ENCODE data around the gene PFKP. TPM values are rescaled to one million over a fixed set of nuclear protein-coding genes. Genes with fewer than 3 reads are reported as not detected.

The PFKP gene
- total RNA-seq, 2 donors from 2014 or later: 76.9 to 106 TPM

DNA sequence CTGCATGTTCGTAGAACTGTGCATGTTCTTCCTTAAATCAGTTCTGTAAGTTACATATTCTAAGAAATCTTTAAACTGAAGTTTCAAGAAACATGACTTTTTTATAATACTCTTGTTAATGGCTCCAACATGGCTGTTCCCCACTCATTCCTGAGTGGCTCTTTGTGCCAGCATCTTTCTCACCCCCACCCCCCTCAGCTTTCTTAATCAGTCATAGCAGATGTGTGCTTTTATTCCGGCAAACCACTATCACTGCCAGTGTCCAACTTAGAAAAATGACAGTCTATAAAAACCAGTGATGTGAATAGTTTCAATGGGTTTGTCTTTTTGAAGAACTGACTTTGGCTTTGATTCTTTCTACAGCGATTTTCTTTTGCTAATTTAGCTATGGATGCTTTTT, 67.7 kb downstream of the PFKP start:
- no peak for ATAC-seq
- Mint-ChIP-seq H3K27ac (peak overlapping the region; percentile 32), H3K4me1 (no peaks in the 10 kb centered on the region), H3K27me3 (no peaks in the 10 kb centered on the region), H3K4me3 (no peak overlapping the region), H3K36me3 (ENCODE audit: low read depth) (peaks cover 2% of the 10 kb centered on the region)
- DNase-seq: no peak
- H3K9me3 ChIP-seq (ENCODE audit: control insufficient read depth, low read length, poor library complexity, severe bottlenecking): no peaks in the 10 kb centered on the region

DNA sequence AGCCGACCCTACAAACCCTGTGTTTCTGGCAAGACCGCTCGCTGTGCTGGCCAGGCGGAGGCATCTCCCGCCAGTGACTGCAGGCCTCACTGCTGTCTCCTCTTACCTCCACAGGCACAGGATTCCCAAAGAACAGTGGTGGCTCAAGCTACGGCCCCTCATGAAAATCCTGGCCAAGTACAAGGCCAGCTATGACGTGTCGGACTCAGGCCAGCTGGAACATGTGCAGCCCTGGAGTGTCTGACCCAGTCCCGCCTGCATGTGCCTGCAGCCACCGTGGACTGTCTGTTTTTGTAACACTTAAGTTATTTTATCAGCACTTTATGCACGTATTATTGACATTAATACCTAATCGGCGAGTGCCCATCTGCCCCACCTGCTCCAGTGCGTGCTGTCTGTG, 69.0 kb downstream of the PFKP start:
- H3K4me1 Mint-ChIP-seq: no peaks in the 10 kb centered on the region
- no peak overlapping the region for H3K27ac Mint-ChIP-seq
- peaks cover 2% of the 10 kb centered on the region for H3K36me3 Mint-ChIP-seq (ENCODE audit: low read depth)
- DNase-seq (no peak), ATAC-seq (no peak)
- H3K9me3 ChIP-seq (ENCODE audit: control insufficient read depth, low read length, poor library complexity, severe bottlenecking): no peaks in the 10 kb centered on the region
- no peaks in the 10 kb centered on the region for H3K27me3 Mint-ChIP-seq
- no peak overlapping the region for H3K4me3 Mint-ChIP-seq

DNA sequence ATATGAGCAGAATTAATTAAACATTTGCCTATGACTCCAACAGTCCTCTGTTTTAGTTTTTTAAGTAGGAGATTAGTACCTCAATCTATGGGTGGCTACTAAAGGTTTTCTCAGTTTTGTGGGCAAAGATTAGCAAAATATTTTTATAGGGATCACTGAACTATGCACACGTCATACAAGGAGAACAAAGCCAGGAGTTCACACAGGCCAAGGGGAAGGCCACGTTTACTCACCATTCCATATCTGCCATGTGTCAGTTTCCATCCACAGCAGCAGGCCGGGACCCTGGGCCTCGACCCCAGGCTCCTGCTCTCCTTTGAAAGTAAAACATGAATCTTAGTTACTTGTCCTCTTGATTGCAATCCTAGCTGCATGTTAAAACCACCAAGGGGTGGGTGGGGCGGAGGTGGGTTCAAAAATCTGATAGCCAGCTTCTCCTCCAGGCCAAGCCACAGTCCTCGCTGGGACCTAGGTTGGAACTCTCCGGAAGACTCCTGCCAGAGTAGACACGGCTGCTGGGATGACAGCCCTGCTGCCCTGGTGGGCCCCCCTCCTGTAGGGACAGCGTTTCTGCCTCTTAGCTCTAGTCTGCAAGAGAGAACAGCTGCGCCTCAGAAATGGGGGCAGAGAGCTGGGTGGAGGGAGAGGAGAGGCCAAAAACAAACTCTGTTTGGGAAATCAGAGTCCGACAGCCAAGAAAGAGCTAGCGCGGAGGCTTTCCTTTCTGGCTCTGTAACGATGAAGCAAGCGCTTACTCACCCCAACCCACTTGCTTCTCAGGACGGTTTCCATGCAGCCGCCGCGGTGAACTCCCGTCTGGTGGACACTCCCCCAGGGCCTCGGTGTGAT, 69.6 kb downstream of the PFKP start:
- Mint-ChIP-seq H3K36me3 (ENCODE audit: low read depth) (peaks cover 2% of the 10 kb centered on the region), H3K27me3 (no peaks in the 10 kb centered on the region), H3K4me1 (no peaks in the 10 kb centered on the region), H3K27ac (no peak overlapping the region), H3K4me3 (no peak overlapping the region)
- ATAC-seq (no peak), DNase-seq (no peak)
- no peaks in the 10 kb centered on the region for H3K9me3 ChIP-seq (ENCODE audit: control insufficient read depth, low read length, poor library complexity, severe bottlenecking)

DNA sequence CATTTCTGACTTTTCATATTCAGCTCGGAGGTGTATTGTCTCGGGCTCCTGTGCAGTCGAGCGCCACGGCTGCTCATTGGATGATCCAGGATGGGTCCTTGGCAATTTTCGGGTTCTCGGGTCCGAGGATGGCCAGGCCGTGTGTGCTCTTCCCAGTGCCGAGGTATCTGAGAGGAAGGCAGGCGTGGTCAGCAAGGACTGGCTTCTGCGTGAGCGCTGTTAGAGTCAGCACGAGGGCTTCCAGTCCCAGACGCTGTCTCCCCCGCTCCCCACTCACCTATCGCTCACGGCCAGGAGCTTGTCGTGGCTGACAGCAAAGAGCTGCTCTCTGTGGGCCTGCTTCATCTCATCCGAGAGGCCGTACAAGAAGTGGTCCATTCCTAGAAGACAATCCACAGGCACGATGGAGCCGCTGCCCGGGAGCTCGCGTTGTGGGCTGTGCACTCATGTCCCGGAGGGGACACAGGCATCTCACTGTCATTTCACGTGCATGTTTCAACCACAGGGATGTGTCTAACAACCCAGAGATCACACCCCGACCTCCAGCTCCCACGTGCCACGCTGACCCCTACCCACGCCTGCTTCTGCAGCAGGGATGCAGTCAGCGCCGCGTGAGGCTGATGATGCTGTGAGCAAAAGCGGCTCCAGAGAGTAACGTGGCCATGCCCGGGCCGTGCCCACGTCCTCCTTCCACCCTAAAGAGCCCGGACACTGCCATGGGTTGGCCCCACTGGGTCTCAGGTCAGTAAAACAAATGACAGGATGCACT, 70.8 kb downstream of the PFKP start:
- Mint-ChIP-seq H3K36me3 (ENCODE audit: low read depth) (peaks cover 7% of the 10 kb centered on the region), H3K4me3 (no peak overlapping the region), H3K27me3 (no peaks in the 10 kb centered on the region), H3K4me1 (peaks cover 2% of the 10 kb centered on the region), H3K27ac (no peak overlapping the region)
- no peaks in the 10 kb centered on the region for H3K9me3 ChIP-seq (ENCODE audit: control insufficient read depth, low read length, poor library complexity, severe bottlenecking)
- ATAC-seq: no peak
- DNase-seq: no peak

DNA sequence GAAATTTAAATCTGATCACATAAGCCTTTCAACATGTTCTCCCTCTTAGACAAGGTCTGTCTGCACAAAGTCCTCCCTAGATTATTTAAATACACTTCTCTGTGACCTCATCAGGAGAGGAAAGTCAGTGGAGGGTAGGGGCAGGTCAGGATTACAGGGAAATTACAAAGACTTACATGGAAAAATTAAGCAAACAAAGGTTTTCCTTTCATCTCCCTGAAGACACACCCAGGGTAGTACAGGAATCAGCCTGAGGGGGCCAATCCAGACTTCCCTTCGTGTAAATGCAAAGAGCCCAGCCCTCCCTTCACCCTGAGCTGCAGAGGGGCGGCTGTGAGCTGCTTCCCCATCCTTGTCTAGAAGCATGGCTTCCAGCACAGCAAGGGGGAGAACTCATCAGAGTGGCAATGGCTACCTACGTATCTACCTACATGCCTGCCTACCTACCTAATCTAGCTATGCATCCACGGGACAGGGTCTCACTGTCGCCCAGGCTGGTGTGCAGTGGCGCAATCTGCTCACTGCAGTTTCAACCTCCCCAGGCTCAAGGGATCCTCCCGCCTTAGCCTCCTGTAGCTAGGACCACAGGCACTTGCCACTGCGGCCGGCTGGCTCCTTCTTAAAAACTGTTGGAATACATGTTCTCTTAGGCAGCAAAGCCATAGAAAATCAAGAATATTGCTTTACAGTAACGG, 72.0 kb downstream of the PFKP start:
- H3K27me3 Mint-ChIP-seq: no peaks in the 10 kb centered on the region
- no peak overlapping the region for H3K27ac Mint-ChIP-seq
- H3K36me3 Mint-ChIP-seq (ENCODE audit: low read depth): peaks cover 10% of the 10 kb centered on the region
- peaks cover 2% of the 10 kb centered on the region for H3K4me1 Mint-ChIP-seq
- no peak overlapping the region for H3K4me3 Mint-ChIP-seq
- H3K9me3 ChIP-seq (ENCODE audit: control insufficient read depth, low read length, poor library complexity, severe bottlenecking): no peaks in the 10 kb centered on the region
- ATAC-seq: no peak
- DNase-seq: no peak

DNA sequence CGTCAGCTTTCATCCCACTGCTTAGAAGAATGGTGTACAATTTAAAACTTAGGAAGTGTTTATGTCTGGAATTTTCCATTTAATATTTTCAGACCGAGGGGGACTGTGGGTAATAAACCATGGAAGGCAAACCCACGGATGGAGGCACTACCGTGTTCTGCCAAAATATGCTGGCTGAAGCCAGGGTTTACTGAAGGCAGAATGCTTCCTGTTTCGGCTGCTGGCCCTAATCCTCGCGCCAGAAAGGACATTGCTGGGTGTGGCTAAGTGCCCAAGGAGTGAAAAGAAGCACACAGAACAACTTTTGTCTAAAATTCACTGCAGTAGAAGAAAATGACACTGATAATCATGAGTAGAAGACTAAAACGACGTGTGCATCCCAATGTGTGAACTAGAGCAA, 72.9 kb downstream of the PFKP start:
- no peaks in the 10 kb centered on the region for H3K9me3 ChIP-seq (ENCODE audit: control insufficient read depth, low read length, poor library complexity, severe bottlenecking)
- DNase-seq: no peak
- peaks cover 2% of the 10 kb centered on the region for H3K4me1 Mint-ChIP-seq
- H3K36me3 Mint-ChIP-seq (ENCODE audit: low read depth): peaks cover 10% of the 10 kb centered on the region
- ATAC-seq: no peak
- H3K27ac Mint-ChIP-seq: no peak overlapping the region
- H3K27me3 Mint-ChIP-seq: no peaks in the 10 kb centered on the region
- H3K4me3 Mint-ChIP-seq: no peak overlapping the region

DNA sequence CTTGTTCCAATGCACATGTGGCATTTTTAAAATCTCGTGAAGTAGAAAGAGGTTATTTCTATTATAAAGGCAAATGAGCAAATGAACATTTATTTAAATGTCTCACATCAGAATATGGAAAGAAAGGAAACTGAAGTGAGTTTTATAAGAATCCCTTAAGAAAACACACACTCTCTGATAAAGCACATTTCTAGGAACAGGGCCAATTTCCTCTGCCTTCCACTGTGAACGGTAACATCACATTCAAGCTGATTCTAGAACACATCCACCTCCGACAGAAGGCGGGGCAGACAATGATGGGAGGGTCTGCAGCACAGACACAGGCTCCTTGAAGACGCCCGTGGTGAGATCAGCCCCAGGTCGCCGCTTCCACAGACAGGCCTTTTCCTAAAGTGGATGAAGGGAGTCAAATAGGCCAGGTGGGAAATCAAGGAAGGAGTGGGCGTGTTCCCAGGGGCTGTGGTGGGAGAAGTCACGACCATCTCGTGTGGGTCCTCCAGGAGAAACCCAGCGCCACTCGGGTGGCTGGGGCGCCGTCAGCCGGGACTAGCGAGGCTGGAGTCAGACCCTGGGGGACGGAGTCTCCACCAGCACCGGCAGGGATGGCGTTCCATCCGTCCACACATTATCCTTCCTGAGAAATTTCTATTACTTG, 74.1 kb downstream of the PFKP start:
- Mint-ChIP-seq H3K36me3 (ENCODE audit: low read depth) (peaks cover 12% of the 10 kb centered on the region), H3K27ac (no peak overlapping the region), H3K27me3 (no peaks in the 10 kb centered on the region), H3K4me3 (no peak overlapping the region), H3K4me1 (peaks cover 2% of the 10 kb centered on the region)
- no peaks in the 10 kb centered on the region for H3K9me3 ChIP-seq (ENCODE audit: control insufficient read depth, low read length, poor library complexity, severe bottlenecking)
- DNase-seq: no peak
- ATAC-seq: no peak

DNA sequence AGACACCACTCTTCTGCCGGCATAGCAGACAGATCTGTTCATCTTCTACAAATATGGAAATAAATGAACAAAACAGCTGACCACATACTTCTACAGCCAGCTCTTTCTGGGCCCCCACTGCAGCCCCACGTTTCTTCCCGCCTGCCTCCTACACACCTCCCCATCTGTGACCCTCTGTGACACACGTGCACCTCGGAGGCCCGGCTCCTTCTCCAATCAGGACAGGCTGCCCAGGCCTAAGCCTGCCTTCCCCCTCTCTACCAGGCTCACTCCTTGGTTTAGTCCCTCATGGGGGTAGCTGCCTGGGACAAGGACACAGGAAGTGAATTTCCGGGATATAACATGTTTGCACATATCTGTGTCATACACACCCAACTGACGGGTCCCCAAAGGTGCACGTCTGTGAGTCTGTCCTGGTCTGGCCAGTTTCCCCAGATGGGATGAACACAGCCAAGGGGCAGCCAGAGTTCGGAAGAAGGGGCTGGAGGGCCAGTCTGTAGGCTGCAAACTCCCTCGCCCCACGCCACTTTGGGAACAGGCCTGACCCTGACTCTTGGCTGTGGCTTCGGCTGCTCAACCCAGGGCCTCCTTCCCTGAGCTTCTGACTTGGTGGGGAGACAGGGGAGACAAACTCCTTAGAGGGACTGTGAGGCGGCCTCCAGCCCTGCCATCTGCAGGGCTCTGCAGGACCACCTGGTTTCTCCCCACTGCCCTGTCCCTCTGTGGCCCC, 75.0 kb downstream of the PFKP start:
- DNase-seq (no peak), ATAC-seq (no peak)
- Mint-ChIP-seq H3K4me1 (peaks cover 2% of the 10 kb centered on the region), H3K4me3 (no peak overlapping the region), H3K27me3 (no peaks in the 10 kb centered on the region), H3K36me3 (ENCODE audit: low read depth) (peaks cover 12% of the 10 kb centered on the region), H3K27ac (peak overlapping the region; percentile 19)
- H3K9me3 ChIP-seq (ENCODE audit: control insufficient read depth, low read length, poor library complexity, severe bottlenecking): no peaks in the 10 kb centered on the region

DNA sequence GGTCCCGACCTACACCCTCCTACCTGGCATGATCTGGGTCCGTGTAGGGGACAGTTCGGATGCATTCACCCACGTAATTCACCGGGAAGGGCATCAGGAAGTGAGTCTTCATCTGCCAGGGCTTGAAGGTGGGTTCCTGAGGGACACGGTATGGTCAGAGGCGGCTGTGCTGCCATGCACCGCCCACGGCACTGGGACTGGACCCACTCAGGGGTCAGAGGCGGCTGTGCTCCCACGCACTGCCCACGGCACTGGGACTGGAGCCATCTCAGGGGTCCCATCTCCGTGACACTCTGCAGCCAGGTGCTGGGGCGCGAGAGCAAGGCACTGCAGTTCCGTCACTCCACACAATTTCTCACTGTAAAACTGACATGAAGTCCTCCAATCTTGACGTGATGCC, 76.0 kb downstream of the PFKP start:
- DNase-seq (no peak), ATAC-seq (no peak)
- no peaks in the 10 kb centered on the region for H3K9me3 ChIP-seq (ENCODE audit: control insufficient read depth, low read length, poor library complexity, severe bottlenecking)
- Mint-ChIP-seq H3K36me3 (ENCODE audit: low read depth) (peaks cover 15% of the 10 kb centered on the region), H3K4me1 (peaks cover 2% of the 10 kb centered on the region), H3K27ac (no peak overlapping the region), H3K4me3 (no peak overlapping the region), H3K27me3 (no peaks in the 10 kb centered on the region)

DNA sequence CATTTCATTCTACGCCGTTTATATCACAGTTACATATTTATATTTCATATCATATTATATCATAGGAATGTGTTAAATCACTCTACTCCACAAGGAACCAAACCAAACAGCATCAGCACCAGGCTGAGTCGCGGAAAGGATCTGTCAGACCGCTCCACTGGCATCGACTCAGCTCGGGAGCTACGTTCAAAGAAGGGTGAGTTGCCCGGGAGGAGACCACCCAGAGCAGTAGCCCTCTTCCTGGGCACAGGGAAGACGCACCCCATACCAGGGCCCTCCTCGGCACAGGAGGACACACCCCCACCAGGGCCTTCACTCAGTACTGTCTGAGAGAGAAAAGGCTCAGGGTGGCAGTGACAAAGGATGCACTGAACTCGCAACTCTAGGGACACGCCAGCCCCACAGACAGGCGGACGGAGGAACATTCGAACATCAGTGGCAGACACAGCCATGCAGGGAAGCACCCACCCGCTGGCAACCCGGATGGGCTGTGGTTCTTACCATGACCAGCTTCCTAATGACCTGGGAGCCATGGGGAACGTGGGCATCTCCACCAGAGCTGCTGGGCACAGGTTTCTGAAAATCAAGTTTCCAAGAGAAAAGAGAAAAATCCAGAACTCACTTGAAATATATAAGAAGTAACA, 76.6 kb downstream of the PFKP start:
- no peak for ATAC-seq
- no peaks in the 10 kb centered on the region for H3K27me3 Mint-ChIP-seq
- peaks cover 2% of the 10 kb centered on the region for H3K4me1 Mint-ChIP-seq
- no peak overlapping the region for H3K27ac Mint-ChIP-seq
- no peak overlapping the region for H3K4me3 Mint-ChIP-seq
- peaks cover 15% of the 10 kb centered on the region for H3K36me3 Mint-ChIP-seq (ENCODE audit: low read depth)
- no peak for DNase-seq
- no peaks in the 10 kb centered on the region for H3K9me3 ChIP-seq (ENCODE audit: control insufficient read depth, low read length, poor library complexity, severe bottlenecking)

DNA sequence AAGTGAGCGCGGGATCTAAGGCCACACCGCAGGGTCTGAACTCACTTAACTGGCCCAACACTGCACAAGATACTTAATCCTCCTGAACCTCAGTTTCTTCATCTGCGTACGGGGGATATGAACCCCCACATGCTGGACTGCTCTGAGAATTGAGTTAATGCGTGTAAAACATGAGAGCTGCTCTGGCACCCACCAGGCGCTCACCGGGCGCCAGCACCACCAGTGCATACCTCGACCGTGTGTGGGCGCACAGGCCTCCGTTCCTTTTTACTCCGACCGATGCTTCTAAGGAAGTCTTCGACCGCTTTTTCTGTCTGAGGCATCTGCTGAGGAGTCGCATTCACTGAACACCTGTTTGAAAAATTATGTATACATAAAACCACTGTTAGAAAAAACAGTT, 78.0 kb downstream of the PFKP start:
- H3K4me3 Mint-ChIP-seq: no peak overlapping the region
- peaks cover 12% of the 10 kb centered on the region for H3K36me3 Mint-ChIP-seq (ENCODE audit: low read depth)
- H3K9me3 ChIP-seq (ENCODE audit: control insufficient read depth, low read length, poor library complexity, severe bottlenecking): no peaks in the 10 kb centered on the region
- no peak for ATAC-seq
- peaks cover 2% of the 10 kb centered on the region for H3K4me1 Mint-ChIP-seq
- DNase-seq: no peak
- H3K27me3 Mint-ChIP-seq: no peaks in the 10 kb centered on the region
- no peak overlapping the region for H3K27ac Mint-ChIP-seq

DNA sequence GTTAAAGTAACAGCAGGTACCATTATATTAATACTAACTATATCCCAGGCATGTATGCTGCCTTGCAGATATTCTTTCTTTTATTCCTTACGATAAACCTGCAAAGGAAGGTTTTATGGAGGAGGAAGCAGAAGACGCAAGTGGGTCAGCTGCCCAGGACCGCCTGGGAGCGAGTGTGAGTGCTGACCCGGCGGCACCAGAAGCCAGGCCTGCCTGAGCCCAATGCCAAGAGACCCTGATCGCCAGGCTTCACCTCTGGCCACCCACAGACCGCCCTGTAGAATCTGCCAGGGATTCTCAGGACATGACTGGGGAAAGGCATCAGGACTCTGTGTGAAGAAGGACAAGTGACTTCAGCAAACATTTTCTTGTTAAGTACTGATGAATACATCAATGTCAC, 78.9 kb downstream of the PFKP start:
- ATAC-seq (no peak), DNase-seq (no peak)

More for the DNA sequence above, 78.9 kb downstream of the PFKP start:
- Mint-ChIP-seq H3K4me1 (peaks cover 2% of the 10 kb centered on the region), H3K27me3 (no peaks in the 10 kb centered on the region), H3K27ac (no peak overlapping the region), H3K4me3 (no peak overlapping the region), H3K36me3 (ENCODE audit: low read depth) (peaks cover 12% of the 10 kb centered on the region)
- no peaks in the 10 kb centered on the region for H3K9me3 ChIP-seq (ENCODE audit: control insufficient read depth, low read length, poor library complexity, severe bottlenecking)
